Measurements from ENCODE around the gene TTC5. TPM values are rescaled to one million over a fixed set of nuclear protein-coding genes. Genes with fewer than 3 reads are reported as not detected.
A peak's percentile ranks its signal among the peaks of the same experiment; 100 is the strongest.

Gene TTC5, protein sequence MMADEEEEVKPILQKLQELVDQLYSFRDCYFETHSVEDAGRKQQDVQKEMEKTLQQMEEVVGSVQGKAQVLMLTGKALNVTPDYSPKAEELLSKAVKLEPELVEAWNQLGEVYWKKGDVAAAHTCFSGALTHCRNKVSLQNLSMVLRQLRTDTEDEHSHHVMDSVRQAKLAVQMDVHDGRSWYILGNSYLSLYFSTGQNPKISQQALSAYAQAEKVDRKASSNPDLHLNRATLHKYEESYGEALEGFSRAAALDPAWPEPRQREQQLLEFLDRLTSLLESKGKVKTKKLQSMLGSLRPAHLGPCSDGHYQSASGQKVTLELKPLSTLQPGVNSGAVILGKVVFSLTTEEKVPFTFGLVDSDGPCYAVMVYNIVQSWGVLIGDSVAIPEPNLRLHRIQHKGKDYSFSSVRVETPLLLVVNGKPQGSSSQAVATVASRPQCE
- 15.6 TPM for polyA plus RNA-seq (2013)

DNA sequence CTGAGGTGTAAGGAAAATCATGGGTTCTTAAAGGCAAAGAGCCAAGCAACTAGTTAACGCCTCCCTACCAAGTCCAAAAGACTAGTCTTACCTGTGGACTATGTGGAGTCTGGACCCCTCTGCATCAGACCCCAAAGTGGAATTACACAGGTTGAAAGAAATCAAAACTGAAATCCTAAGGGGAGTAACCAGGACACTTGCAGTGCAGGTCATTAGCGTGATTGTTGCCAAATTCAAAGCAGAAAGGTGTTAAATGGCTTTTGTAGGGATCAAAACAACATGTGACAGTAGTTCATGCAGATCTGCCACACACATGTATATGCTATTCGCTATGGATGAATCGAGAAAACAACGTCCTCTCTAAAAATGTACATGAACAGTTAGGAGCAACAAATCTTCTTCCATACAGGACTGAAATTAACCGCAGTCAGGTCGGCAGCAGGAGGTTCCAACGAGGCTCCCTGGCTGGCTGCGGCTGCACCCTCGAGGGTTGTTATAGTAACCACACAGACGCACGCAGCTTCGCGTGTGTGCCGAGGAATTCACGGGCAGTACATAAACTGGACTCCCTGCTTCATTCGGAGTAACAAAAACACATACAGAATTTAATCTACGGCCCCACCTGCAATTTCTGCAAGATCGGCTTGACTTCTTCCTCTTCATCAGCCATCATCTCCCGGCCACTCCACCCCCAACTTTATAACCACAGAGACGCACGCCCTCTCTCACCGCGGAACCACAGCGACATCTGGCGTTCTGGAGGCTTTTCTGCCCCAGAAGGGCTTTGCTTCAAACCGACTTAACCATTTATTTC is at the start of gene TTC5:
TTC5 (minus strand) TSS at position 687 of the 814 bp plus-strand sequence; CDS start at position 673, 14 bp downstream.
- POLR2A ChIA-PET = no interaction called here

DNA sequence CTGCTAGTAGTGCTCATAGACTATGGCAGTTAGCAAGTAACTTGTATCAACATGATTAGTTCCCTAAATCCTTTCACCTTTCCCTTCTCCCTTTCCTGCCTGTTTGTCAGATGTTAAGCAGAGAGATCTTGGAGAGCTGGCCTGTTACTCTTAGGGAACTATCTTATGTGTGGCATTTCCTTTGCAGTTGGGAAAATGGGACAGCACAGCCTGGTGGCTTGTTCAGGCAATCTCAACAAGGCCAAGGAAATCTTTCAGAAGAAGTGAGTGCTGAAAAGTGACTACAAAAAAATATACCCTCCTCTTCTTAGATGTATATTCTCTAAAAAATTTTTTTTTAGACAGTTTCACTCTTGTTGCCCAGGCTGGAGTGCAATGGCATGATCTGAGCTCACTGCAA is 45.1 kb upstream of the TTC5 start:
- ChIA-PET POLR2A (no interaction called here), CTCF (interaction anchor here (1.0 to 2.0 kb wide), 3 partner anchors 17 to 24 kb away, joined by 3 to 10 read pairs (median 8); partner anchors contain the start of gene CCNB1IP1)
- no peaks in the 10 kb centered on the region for H3K27me3 ChIP-seq (replicated peaks in 2 of 5; ENCODE audit: control insufficient read depth in 4 of 5, insufficient read depth in 5 of 5, low read length in 4 of 5)
- no peaks in the 10 kb centered on the region for H3K4me1 ChIP-seq (ENCODE audit: control extremely low read depth in 1 of 4, control insufficient read depth in 4 of 4, insufficient read depth in 4 of 4, low read length in 3 of 4)
- H3K27ac ChIP-seq (ENCODE audit: insufficient read depth in 1 of 2, low read depth in 1 of 2, low read length in 2 of 2, poor library complexity in 1 of 2, severe bottlenecking in 2 of 2) = no peak overlapping the region
- no peak overlapping the region for H3K4me3 ChIP-seq (ENCODE audit: control insufficient read depth in 1 of 7, extremely low read depth in 1 of 7, insufficient read depth in 4 of 7, low read depth in 2 of 7, low read length in 6 of 7)
- peaks cover 22 to 68% (median 52%) of the 10 kb centered on the region in 4 experiments for H3K36me3 ChIP-seq (ENCODE audit: control insufficient read depth in 4 of 4, insufficient read depth in 4 of 4, low read length in 3 of 4)
- DNase-seq = no peak
- H3K9me3 ChIP-seq (ENCODE audit: control extremely low read depth in 1 of 5, control insufficient read depth in 4 of 5, insufficient read depth in 2 of 5, low read depth in 1 of 5, low read length in 4 of 5) = no peaks in the 10 kb centered on the region

More for the DNA sequence above, at the start of gene TTC5:
- H3K27me3 ChIP-seq (replicated peaks in 2 of 5; ENCODE audit: control insufficient read depth in 4 of 5, insufficient read depth in 5 of 5, low read length in 4 of 5) = no peaks in the 10 kb centered on the region
- H3K4me1 ChIP-seq (ENCODE audit: control extremely low read depth in 1 of 4, control insufficient read depth in 4 of 4, insufficient read depth in 4 of 4, low read length in 3 of 4) = peaks cover 10 to 36% (median 27%) of the 10 kb centered on the region in 4 experiments
- H3K36me3 ChIP-seq (ENCODE audit: control insufficient read depth in 4 of 4, insufficient read depth in 4 of 4, low read length in 3 of 4) = peaks cover 0 to 16% (median 11%) of the 10 kb centered on the region in 4 experiments
- peak within 1 kb of the TSS; percentile 51 to 100 (median 93) for H3K4me3 ChIP-seq (ENCODE audit: control insufficient read depth in 1 of 7, extremely low read depth in 1 of 7, insufficient read depth in 4 of 7, low read depth in 2 of 7, low read length in 6 of 7)
- H3K9me3 ChIP-seq (ENCODE audit: control extremely low read depth in 1 of 5, control insufficient read depth in 4 of 5, insufficient read depth in 2 of 5, low read depth in 1 of 5, low read length in 4 of 5) = no peaks in the 10 kb centered on the region
- peak within 1 kb of the TSS; percentile 51 to 82 for H3K27ac ChIP-seq (ENCODE audit: insufficient read depth in 1 of 2, low read depth in 1 of 2, low read length in 2 of 2, poor library complexity in 1 of 2, severe bottlenecking in 2 of 2)
- CTCF ChIA-PET = interaction anchor here (0.7 to 2.3 kb wide), 5 partner anchors 10 to 175 kb away, joined by 3 to 5 read pairs (median 4); no protein-coding TSS in a partner anchor
- DNase-seq = peak; percentile 92 to 97 (median 94)
- under 1% methylated on average over 26 of the region's 27 CpGs for WGBS (ENCODE audit: insufficient coverage)

DNA sequence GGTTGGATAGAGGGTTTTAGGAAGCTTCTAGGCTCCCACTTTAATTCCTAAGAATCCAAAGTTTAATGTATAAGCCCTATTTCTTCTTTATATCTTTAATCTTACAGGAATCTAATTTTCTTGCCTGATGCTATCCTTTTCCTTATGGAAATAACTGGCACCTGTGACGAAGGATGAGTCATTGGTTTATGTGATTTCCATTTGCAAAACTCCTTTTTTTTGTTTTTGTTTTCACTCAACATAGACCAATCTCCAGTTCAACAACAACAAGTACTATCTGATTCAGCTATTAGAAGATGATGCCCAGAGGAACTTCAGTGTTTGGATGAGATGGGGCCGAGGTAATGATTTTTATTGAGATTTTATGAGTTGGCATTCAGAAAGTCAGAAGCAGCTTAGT is 44.5 kb upstream of the TTC5 start:
- Histone ChIP-seq H3K9me3 (ENCODE audit: control extremely low read depth in 1 of 5, control insufficient read depth in 4 of 5, insufficient read depth in 2 of 5, low read depth in 1 of 5, low read length in 4 of 5) (no peaks in the 10 kb centered on the region), H3K4me1 (ENCODE audit: control extremely low read depth in 1 of 4, control insufficient read depth in 4 of 4, insufficient read depth in 4 of 4, low read length in 3 of 4) (no peaks in the 10 kb centered on the region), H3K36me3 (ENCODE audit: control insufficient read depth in 4 of 4, insufficient read depth in 4 of 4, low read length in 3 of 4) (peaks cover 22 to 67% (median 51%) of the 10 kb centered on the region in 4 experiments), H3K27ac (ENCODE audit: insufficient read depth in 1 of 2, low read depth in 1 of 2, low read length in 2 of 2, poor library complexity in 1 of 2, severe bottlenecking in 2 of 2) (no peak overlapping the region), H3K27me3 (replicated peaks in 2 of 5; ENCODE audit: control insufficient read depth in 4 of 5, insufficient read depth in 5 of 5, low read length in 4 of 5) (no peaks in the 10 kb centered on the region), H3K4me3 (ENCODE audit: control insufficient read depth in 1 of 7, extremely low read depth in 1 of 7, insufficient read depth in 4 of 7, low read depth in 2 of 7, low read length in 6 of 7) (no peak overlapping the region)
- CTCF ChIA-PET = interaction anchor here (1.1 to 1.5 kb wide), 3 partner anchors 23 to 258 kb away, joined by 3 to 8 read pairs (median 3); no protein-coding TSS in a partner anchor
- DNase-seq = no peak
- 83% methylated on average over 1 of the region's 2 CpGs for WGBS (ENCODE audit: insufficient coverage)
- POLR2A ChIA-PET = no interaction called here

DNA sequence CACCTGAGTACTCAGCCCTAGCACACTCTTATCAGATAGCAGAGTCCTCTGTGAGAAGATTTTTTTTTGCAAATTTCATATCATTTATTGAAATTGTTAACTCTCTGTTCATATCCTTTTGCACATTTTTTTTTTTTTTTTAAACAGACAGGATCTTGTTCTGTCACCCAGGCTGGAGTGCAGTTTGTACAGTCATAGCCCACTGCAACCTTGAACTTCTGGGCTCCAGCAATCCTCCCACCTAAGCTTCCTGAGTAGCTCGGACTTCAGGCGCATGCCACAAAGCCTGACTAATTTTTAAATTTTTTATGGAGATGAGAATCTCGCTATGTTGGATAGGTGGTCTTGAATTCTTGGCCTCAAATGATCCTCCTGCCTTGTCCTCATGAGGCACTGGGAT is 42.0 kb upstream of the TTC5 start:
- Histone ChIP-seq H3K36me3 (ENCODE audit: control insufficient read depth in 4 of 4, insufficient read depth in 4 of 4, low read length in 3 of 4) (peaks cover 20 to 48% (median 36%) of the 10 kb centered on the region in 4 experiments), H3K27me3 (replicated peaks in 2 of 5; ENCODE audit: control insufficient read depth in 4 of 5, insufficient read depth in 5 of 5, low read length in 4 of 5) (no peaks in the 10 kb centered on the region), H3K9me3 (ENCODE audit: control extremely low read depth in 1 of 5, control insufficient read depth in 4 of 5, insufficient read depth in 2 of 5, low read depth in 1 of 5, low read length in 4 of 5) (no peaks in the 10 kb centered on the region), H3K4me1 (ENCODE audit: control extremely low read depth in 1 of 4, control insufficient read depth in 4 of 4, insufficient read depth in 4 of 4, low read length in 3 of 4) (peaks cover 0 to 7% (median 3%) of the 10 kb centered on the region in 4 experiments), H3K4me3 (ENCODE audit: control insufficient read depth in 1 of 7, extremely low read depth in 1 of 7, insufficient read depth in 4 of 7, low read depth in 2 of 7, low read length in 6 of 7) (no peak overlapping the region), H3K27ac (ENCODE audit: insufficient read depth in 1 of 2, low read depth in 1 of 2, low read length in 2 of 2, poor library complexity in 1 of 2, severe bottlenecking in 2 of 2) (no peak overlapping the region)
- WGBS (ENCODE audit: insufficient coverage) = no CpG with 5 or more reads among the region's 3 CpGs
- ChIA-PET POLR2A (no interaction called here), CTCF (no interaction called here)
- DNase-seq = no peak

DNA sequence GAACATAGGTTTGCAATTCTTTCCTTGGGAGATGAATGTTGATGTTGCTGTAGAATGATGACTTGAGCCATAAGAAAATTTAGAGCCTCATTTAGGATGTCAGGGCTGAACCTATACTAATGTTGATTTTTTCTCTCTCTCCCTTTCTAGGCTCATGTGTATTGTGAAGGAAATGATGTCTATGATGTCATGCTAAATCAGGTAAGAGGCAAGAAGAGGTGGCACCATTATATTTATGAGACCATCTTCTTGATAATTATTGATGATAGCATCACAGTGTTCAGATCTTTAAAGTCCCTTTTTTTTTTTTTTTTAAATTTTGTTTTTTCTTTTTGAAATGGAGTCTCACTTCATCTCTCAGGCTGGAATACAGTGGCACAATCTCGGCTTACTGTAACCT is 41.0 kb upstream of the TTC5 start:
- Histone ChIP-seq H3K9me3 (ENCODE audit: control extremely low read depth in 1 of 5, control insufficient read depth in 4 of 5, insufficient read depth in 2 of 5, low read depth in 1 of 5, low read length in 4 of 5) (no peaks in the 10 kb centered on the region), H3K4me1 (ENCODE audit: control extremely low read depth in 1 of 4, control insufficient read depth in 4 of 4, insufficient read depth in 4 of 4, low read length in 3 of 4) (peaks cover 0 to 11% (median 3%) of the 10 kb centered on the region in 4 experiments), H3K36me3 (ENCODE audit: control insufficient read depth in 4 of 4, insufficient read depth in 4 of 4, low read length in 3 of 4) (peaks cover 18 to 39% (median 27%) of the 10 kb centered on the region in 4 experiments), H3K4me3 (ENCODE audit: control insufficient read depth in 1 of 7, extremely low read depth in 1 of 7, insufficient read depth in 4 of 7, low read depth in 2 of 7, low read length in 6 of 7) (no peak overlapping the region), H3K27ac (ENCODE audit: insufficient read depth in 1 of 2, low read depth in 1 of 2, low read length in 2 of 2, poor library complexity in 1 of 2, severe bottlenecking in 2 of 2) (no peak overlapping the region), H3K27me3 (replicated peaks in 2 of 5; ENCODE audit: control insufficient read depth in 4 of 5, insufficient read depth in 5 of 5, low read length in 4 of 5) (no peaks in the 10 kb centered on the region)
- DNase-seq = no peak
- ChIA-PET POLR2A (no interaction called here), CTCF (no interaction called here)
- no CpG with 5 or more reads among the region's 1 CpG for WGBS (ENCODE audit: insufficient coverage)

DNA sequence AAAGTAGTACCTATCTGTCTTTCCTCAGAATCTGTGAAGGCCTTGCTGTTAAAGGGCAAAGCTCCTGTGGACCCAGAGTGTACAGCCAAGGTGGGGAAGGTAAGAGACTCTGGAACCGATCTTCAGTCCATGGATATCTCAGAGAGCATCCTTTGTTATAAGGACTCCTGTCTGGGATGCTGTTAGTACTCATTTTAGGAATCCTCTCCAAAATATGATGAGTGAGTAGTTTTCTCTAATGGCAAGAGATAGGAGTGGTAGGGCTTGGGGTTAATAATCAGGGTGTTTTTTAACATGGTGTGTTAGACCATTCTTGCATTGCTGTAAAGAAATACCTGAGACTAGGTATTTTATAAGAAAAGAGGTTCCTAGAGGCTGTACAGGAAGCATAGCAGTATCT is 39.6 kb upstream of the TTC5 start:
- WGBS (ENCODE audit: insufficient coverage) = 88% methylated on average over 1 of the region's 1 CpG
- ChIA-PET CTCF (interaction anchor here (8.7 kb wide), 1 partner anchor 19 kb away, joined by 69 read pairs; no protein-coding TSS in a partner anchor), POLR2A (no interaction called here)
- Histone ChIP-seq H3K27ac (ENCODE audit: insufficient read depth in 1 of 2, low read depth in 1 of 2, low read length in 2 of 2, poor library complexity in 1 of 2, severe bottlenecking in 2 of 2) (no peak overlapping the region), H3K36me3 (ENCODE audit: control insufficient read depth in 4 of 4, insufficient read depth in 4 of 4, low read length in 3 of 4) (peaks cover 10 to 34% (median 17%) of the 10 kb centered on the region in 4 experiments), H3K4me1 (ENCODE audit: control extremely low read depth in 1 of 4, control insufficient read depth in 4 of 4, insufficient read depth in 4 of 4, low read length in 3 of 4) (peaks cover 0 to 12% (median 3%) of the 10 kb centered on the region in 4 experiments), H3K27me3 (replicated peaks in 2 of 5; ENCODE audit: control insufficient read depth in 4 of 5, insufficient read depth in 5 of 5, low read length in 4 of 5) (no peaks in the 10 kb centered on the region), H3K4me3 (ENCODE audit: control insufficient read depth in 1 of 7, extremely low read depth in 1 of 7, insufficient read depth in 4 of 7, low read depth in 2 of 7, low read length in 6 of 7) (no peak overlapping the region), H3K9me3 (ENCODE audit: control extremely low read depth in 1 of 5, control insufficient read depth in 4 of 5, insufficient read depth in 2 of 5, low read depth in 1 of 5, low read length in 4 of 5) (no peaks in the 10 kb centered on the region)
- no peak for DNase-seq
